ENCODE data around the gene SCNN1A.

The SCNN1A gene

DNA sequence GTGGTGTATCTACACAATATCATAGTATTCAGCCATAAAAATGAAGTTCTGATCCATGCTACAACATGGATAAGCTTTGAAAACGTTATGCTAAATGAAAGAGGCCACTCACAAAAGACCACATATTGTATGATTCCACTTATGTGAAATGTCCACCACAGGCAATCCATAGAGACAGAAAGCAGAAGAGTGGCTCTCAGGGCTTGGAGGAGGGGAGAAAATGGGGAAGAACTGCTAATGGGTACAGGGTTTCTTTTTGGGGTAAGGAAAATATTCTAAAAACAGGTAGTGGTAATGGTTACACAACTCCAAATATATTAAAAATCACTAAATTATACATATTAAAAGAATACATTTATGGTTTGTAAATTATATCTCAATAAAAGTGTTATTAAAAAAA lies 16.5 kb downstream of the SCNN1A start (continued):
- TF ChIP-seq, protein P1, sequence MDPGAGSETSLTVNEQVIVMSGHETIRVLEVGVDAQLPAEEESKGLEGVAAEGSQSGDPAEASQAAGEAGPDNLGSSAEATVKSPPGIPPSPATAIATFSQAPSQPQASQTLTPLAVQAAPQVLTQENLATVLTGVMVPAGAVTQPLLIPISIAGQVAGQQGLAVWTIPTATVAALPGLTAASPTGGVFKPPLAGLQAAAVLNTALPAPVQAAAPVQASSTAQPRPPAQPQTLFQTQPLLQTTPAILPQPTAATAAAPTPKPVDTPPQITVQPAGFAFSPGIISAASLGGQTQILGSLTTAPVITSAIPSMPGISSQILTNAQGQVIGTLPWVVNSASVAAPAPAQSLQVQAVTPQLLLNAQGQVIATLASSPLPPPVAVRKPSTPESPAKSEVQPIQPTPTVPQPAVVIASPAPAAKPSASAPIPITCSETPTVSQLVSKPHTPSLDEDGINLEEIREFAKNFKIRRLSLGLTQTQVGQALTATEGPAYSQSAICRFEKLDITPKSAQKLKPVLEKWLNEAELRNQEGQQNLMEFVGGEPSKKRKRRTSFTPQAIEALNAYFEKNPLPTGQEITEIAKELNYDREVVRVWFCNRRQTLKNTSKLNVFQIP (CRISPR knock-in tag; IDR thresholded peaks at IDR 0.05; ENCODE audit: borderline replicate concordance, low read depth) = no peak

DNA sequence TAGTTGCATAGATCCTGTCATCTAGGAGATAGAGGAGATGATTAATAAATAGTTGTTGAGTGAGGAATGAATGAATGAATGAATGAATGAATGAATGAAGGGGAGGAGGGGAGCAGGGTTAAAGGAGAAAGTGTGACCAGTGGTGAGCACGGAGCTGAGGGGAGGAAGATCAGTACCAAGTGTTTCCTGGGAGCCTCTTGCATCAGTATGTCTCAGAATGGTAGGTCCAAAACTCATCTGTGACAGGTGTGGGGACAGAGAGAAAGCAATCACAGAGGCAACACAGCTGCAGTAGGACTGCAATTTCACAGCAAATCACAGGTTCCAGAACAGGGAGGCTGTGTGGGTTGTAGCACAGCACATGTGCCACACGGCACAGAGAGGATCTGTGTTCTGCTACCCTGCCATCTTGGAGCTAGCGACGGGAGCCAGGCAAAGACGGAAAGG lies 19.0 kb downstream of the SCNN1A start:
- no peak for ATAC-seq

DNA sequence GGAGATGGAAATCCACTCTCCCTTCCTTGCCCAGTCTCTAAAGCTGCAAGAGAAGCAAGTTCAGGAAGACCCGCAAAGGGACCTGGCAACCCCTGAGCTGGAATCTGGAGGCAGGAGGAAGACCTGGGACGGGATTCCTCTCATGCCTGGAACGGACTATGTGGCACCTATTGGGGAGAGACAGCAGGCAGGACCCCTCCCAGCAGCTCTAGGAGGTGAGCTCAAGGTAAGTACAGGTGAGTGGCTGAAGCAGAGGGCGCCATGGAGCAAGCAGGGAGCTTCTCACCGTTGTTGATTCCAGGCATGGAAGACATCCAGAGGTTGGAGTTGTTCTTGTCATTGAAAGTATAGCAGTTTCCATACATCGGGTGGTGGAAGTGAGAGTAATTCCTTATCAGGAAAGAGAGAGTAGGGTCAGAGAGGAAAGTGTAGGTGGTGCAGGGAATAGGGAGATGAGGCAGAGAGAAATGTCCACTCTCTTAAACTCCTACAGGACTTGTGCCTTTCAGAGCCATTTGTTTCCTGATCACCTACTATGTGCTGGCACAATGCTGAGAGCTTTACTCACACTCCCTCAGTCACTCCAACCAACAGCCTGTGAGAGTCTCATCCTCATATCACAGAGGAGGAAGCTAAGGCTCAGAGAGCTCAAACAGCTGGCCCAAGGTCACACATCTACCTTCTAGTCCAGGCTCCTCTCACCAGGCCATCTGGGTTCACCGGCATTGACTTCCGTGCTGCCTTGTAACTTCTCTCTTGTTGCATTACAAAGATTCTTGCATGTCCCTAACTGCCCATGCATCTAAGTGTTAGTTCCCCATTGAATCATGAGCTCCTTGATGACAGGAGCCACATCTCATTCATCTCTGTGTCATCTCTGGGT lies 19.6 kb downstream of the SCNN1A start:
- ATAC-seq = no peak
- TF ChIP-seq TCF4 (CRISPR knock-in tag; IDR thresholded peaks at IDR 0.05; ENCODE audit: borderline replicate concordance) (no peak), ESRRG (CRISPR knock-in tag; IDR thresholded peaks at IDR 0.05) (no peak), RARB (CRISPR knock-in tag; IDR thresholded peaks at IDR 0.05) (no peak), ZFP3 (CRISPR knock-in tag; IDR thresholded peaks at IDR 0.05) (no peak), ZFP30 (CRISPR knock-in tag; IDR thresholded peaks at IDR 0.05) (no peak), ZNF565 (CRISPR knock-in tag; conservative IDR thresholded peaks at IDR 0.05; ENCODE audit: low read depth) (no peak), GLIS3 (CRISPR knock-in tag; IDR thresholded peaks at IDR 0.05) (no peak), BACH2 (CRISPR knock-in tag; IDR thresholded peaks at IDR 0.05; ENCODE audit: borderline replicate concordance) (no peak)
- TF ChIP-seq, protein P2, sequence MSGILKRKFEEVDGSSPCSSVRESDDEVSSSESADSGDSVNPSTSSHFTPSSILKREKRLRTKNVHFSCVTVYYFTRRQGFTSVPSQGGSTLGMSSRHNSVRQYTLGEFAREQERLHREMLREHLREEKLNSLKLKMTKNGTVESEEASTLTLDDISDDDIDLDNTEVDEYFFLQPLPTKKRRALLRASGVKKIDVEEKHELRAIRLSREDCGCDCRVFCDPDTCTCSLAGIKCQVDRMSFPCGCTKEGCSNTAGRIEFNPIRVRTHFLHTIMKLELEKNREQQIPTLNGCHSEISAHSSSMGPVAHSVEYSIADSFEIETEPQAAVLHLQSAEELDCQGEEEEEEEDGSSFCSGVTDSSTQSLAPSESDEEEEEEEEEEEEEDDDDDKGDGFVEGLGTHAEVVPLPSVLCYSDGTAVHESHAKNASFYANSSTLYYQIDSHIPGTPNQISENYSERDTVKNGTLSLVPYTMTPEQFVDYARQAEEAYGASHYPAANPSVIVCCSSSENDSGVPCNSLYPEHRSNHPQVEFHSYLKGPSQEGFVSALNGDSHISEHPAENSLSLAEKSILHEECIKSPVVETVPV (CRISPR knock-in tag; IDR thresholded peaks at IDR 0.05) = no peak
- TF ChIP-seq, protein P3, sequence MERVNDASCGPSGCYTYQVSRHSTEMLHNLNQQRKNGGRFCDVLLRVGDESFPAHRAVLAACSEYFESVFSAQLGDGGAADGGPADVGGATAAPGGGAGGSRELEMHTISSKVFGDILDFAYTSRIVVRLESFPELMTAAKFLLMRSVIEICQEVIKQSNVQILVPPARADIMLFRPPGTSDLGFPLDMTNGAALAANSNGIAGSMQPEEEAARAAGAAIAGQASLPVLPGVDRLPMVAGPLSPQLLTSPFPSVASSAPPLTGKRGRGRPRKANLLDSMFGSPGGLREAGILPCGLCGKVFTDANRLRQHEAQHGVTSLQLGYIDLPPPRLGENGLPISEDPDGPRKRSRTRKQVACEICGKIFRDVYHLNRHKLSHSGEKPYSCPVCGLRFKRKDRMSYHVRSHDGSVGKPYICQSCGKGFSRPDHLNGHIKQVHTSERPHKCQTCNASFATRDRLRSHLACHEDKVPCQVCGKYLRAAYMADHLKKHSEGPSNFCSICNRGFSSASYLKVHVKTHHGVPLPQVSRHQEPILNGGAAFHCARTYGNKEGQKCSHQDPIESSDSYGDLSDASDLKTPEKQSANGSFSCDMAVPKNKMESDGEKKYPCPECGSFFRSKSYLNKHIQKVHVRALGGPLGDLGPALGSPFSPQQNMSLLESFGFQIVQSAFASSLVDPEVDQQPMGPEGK (CRISPR knock-in tag; IDR thresholded peaks at IDR 0.05; ENCODE audit: borderline replicate concordance) = no peak

More for the DNA sequence above, 19.0 kb downstream of the SCNN1A start:
- TF ChIP-seq ZNF8 (CRISPR knock-in tag; IDR thresholded peaks at IDR 0.05) (no peak), ISL1 (CRISPR knock-in tag; IDR thresholded peaks at IDR 0.05) (no peak), ZFP30 (CRISPR knock-in tag; IDR thresholded peaks at IDR 0.05) (no peak), RARB (CRISPR knock-in tag; IDR thresholded peaks at IDR 0.05) (no peak)
- TF ChIP-seq, protein P3 (CRISPR knock-in tag; IDR thresholded peaks at IDR 0.05; ENCODE audit: borderline replicate concordance) = no peak

DNA sequence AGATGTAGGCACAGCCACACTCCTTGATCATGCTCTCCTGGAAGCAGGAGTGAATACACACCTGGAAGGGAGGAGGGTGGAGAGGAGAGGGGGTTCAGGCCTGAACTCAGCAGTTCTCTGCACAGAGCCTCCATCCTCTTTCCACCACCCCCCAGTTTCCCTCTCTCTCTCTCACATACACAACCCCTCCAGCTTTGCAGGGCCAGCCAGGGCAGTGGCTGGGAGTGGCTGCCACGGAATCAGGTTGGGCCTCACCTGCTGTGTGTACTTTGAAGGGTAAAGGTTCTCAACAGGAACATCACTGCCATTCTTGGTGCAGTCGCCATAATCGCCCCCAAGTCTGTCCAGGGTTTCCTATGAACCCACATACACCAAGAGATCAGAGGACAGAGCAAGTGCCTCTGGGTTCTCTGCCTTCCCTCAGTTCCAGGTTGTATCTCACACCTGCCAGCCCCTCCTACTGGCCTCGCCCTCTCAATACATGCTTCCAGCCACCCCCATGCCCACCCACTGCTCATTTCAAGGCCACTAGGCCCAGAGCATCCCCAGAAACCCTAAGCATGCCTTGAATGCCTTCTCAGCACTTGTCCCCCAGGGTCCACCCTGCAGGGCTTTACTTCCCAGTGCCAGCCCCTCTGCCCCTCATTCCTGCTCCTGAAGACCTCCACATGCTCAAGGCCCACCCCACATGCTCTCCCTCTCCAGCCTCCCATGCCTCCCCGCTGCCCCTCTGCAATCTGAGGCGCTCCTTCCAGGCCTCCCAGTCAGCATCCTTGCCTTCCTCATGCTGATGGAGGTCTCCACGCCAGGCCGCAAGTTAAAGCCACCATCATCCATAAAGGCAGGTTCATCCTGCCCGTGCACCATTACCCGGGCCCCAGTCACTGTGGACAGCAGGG lies 20.6 kb downstream of the SCNN1A start:
- no peak for TF ChIP-seq TOX (CRISPR knock-in tag; IDR thresholded peaks at IDR 0.05; ENCODE audit: borderline replicate concordance)
- TF ChIP-seq, protein P4, sequence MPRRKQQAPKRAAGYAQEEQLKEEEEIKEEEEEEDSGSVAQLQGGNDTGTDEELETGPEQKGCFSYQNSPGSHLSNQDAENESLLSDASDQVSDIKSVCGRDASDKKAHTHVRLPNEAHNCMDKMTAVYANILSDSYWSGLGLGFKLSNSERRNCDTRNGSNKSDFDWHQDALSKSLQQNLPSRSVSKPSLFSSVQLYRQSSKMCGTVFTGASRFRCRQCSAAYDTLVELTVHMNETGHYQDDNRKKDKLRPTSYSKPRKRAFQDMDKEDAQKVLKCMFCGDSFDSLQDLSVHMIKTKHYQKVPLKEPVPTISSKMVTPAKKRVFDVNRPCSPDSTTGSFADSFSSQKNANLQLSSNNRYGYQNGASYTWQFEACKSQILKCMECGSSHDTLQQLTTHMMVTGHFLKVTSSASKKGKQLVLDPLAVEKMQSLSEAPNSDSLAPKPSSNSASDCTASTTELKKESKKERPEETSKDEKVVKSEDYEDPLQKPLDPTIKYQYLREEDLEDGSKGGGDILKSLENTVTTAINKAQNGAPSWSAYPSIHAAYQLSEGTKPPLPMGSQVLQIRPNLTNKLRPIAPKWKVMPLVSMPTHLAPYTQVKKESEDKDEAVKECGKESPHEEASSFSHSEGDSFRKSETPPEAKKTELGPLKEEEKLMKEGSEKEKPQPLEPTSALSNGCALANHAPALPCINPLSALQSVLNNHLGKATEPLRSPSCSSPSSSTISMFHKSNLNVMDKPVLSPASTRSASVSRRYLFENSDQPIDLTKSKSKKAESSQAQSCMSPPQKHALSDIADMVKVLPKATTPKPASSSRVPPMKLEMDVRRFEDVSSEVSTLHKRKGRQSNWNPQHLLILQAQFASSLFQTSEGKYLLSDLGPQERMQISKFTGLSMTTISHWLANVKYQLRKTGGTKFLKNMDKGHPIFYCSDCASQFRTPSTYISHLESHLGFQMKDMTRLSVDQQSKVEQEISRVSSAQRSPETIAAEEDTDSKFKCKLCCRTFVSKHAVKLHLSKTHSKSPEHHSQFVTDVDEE (CRISPR knock-in tag; IDR thresholded peaks at IDR 0.05) = no peak
- TF ChIP-seq PPARA (CRISPR knock-in tag; IDR thresholded peaks at IDR 0.05; ENCODE audit: borderline replicate concordance) = no peak
- TF ChIP-seq GLIS3 (CRISPR knock-in tag; IDR thresholded peaks at IDR 0.05) = no peak
- no peak for TF ChIP-seq TCF4 (CRISPR knock-in tag; IDR thresholded peaks at IDR 0.05; ENCODE audit: borderline replicate concordance)
- TF ChIP-seq RARB (CRISPR knock-in tag; IDR thresholded peaks at IDR 0.05) = no peak
- no peak for TF ChIP-seq OSR1 (CRISPR knock-in tag; IDR thresholded peaks at IDR 0.05)
- TF ChIP-seq ESRRG (CRISPR knock-in tag; IDR thresholded peaks at IDR 0.05) = no peak
- no peak for ATAC-seq
